BJ (cell line): Measurements from ENCODE around the gene NBPF4. TPM values are rescaled to one million over a fixed set of nuclear protein-coding genes. Genes with fewer than 3 reads are reported as not detected.
"Not testable (repeated sequence)": the region's sequence is repeated elsewhere in the genome, so short reads cannot be mapped to it uniquely, and the experiment has no call there.

Experiments
- CTCF ChIA-PET: fragments of 350-600 bp; formaldehyde crosslinking; extraction: SDS; loops from one replicate; lab custom pipeline; 2021; ENCODE audit warnings: antibody characterized with exemption, inconsistent platforms; lab: Yijun Ruan, JAX
- POLR2A ChIA-PET: fragments of 300-600 bp; sonication (Branson Sonifier 250); formaldehyde crosslinking; extraction: SDS; loops from one replicate; lab custom pipeline; 2021; ENCODE audit warnings: antibody characterized with exemption; lab: Charles Lee
- DNase-seq: peaks from one replicate; pipeline ENCODE4 v3.0.0-alpha.2; 2011; ENCODE audit warnings: low read depth
- H3K27me3 ChIP-seq: 2 replicates; pipeline ENCODE4 v1.6.0; 2011; ENCODE audit warnings: low read length; ENCODE audit not compliant: control insufficient read depth, insufficient read depth
- H3K36me3 ChIP-seq: 2 replicates; pipeline ENCODE4 v1.5.1; 2011; ENCODE audit warnings: low read length; ENCODE audit not compliant: control insufficient read depth, insufficient read depth
- H3K4me3 ChIP-seq: 2 replicates; pipeline ENCODE4 v1.5.1; 2011; ENCODE audit warnings: low read depth, mild to moderate bottlenecking, control low read depth, low read length
- CTCF ChIP-seq: IDR thresholded peaks from 2 replicates; pipeline ENCODE4 v1.5.1; 2011; ENCODE audit warnings: low read depth, mild to moderate bottlenecking, control low read depth, inconsistent platforms, low read length, moderate library complexity; ENCODE audit not compliant: insufficient read depth
- polyA plus RNA-seq: library from polyadenylated mRNA; depleted of rRNA; stranded (reverse); fragments of >200 nt; gene quantifications from 2 replicates; pipeline ENCODE4 v1.2.3, GENCODE V29; 2011

Gene NBPF4
- polyA plus RNA-seq, 1 experiment = not detected

DNA sequence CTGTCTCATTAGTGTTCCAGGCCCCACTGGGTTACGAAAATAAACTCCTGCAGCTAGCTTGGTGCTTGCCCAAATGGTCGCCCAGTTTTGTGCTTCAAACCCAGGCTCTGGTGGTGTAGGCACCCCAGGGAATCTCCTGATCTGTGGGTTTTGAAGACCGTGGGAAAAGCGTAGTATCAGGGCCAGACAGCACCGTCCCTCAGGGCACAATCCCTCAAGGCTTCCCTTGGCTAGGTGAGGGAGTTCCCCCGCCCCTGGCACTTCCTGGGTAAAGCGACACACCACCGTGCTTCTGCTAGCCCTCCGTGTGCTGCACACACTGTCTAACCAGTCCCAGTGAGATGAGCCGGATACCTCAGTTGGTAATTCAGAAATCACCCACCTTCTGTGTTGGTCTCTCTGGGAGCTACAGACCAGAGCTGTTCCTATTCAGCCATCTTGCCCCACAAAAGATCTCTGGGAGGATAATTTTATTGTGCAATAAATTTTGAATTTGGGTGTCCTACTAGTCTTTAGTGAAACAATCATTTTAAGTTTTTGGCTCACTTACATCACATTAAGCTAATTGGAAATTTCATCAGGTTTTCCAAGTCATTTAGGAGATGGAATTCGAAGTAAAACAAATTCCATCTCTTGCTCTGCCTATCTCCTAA, 34.3 kb downstream of the NBPF4 start:
- POLR2A ChIA-PET = no interaction called here

GRCh38 chr1:108208724-108209446, 35.0 kb downstream of the NBPF4 start:
- peaks cover 14% of the 10 kb centered on the region for H3K27me3 ChIP-seq
- DNase-seq = no peak
- no peaks in the 10 kb centered on the region for H3K36me3 ChIP-seq
- CTCF ChIA-PET = interaction anchor here (0.9 kb wide), 1 partner anchor 83 kb away, joined by 3 read pairs; no protein-coding TSS in a partner anchor
- no peak for TF ChIP-seq CTCF
- no peak overlapping the region for H3K4me3 ChIP-seq
- POLR2A ChIA-PET = no interaction called here

More for the DNA sequence above, 34.3 kb downstream of the NBPF4 start:
- no peaks in the 10 kb centered on the region for H3K36me3 ChIP-seq
- CTCF ChIA-PET = interaction anchor here (0.9 kb wide), 2 partner anchors 33 to 84 kb away, joined by 3 read pairs; no protein-coding TSS in a partner anchor
- peaks cover 14% of the 10 kb centered on the region for H3K27me3 ChIP-seq
- DNase-seq = no peak
- H3K4me3 ChIP-seq = no peak overlapping the region
- TF ChIP-seq CTCF = no peak

GRCh38 chr1:108203582-108203981, 40.3 kb downstream of the NBPF4 start:
- POLR2A ChIA-PET, CTCF ChIA-PET, H3K36me3 ChIP-seq, H3K27me3 ChIP-seq, H3K4me3 ChIP-seq, DNase-seq: not testable (repeated sequence)

DNA sequence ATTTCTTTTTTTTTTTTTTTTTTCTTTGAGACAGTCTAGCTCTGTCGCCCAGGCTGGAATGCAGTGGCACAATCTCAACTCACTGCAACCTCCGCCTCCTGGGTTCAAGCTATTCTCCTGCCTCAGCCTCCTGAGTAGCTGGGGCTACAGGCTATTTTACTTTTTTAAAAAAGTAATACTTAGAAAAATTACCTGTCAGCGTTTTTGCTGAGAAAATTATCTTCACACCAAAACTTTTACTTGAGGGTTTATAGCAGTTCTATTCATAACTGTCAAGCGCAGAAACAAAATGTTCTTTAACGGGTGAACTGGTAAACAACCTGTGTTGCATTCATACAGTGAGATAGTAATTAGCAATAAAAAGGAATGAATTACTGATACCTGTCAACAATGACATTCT, 42.2 kb downstream of the NBPF4 start:
- no peak for DNase-seq
- CTCF ChIA-PET = no interaction called here
- TF ChIP-seq CTCF = no peak
- H3K27me3 ChIP-seq = no peaks in the 10 kb centered on the region
- POLR2A ChIA-PET = no interaction called here
- H3K4me3 ChIP-seq = no peak overlapping the region
- H3K36me3 ChIP-seq = 0 out of 2 replicates have a peak, but pooled peaks cover 3% of the 10 kb centered on the region

DNA sequence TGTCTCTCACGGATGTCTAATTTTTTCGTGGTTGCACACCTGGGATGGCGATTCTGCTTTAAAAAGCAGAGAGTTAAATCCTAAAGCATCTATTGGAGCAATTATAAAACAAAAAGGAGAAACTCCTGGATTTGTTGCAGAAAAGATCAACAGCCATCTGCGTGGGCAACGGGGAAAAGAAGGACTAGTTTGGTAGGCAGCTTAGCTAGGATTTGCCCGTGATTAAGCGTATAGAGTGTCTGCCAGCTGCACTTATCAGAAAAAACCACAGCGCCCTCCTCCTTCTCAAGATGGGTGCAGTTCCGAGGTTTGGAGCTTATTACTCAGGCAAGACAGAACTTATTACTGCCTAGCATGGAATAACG, 43.2 kb downstream of the NBPF4 start:
- Histone ChIP-seq H3K36me3 (0 out of 2 replicates have a peak, but pooled peaks cover 3% of the 10 kb centered on the region), H3K27me3 (no peaks in the 10 kb centered on the region), H3K4me3 (peak overlapping the region; percentile 99)
- peak; percentile 37 for TF ChIP-seq CTCF
- ChIA-PET POLR2A (interaction anchor here (0.6 kb wide), 1 partner anchor 11 kb away, joined by 5 read pairs; no protein-coding TSS in a partner anchor), CTCF (interaction anchor here (0.7 to 1.0 kb wide), 2 partner anchors 10 to 443 kb away, joined by 3 read pairs; no protein-coding TSS in a partner anchor)
- no peak for DNase-seq
